ENCODE data around the gene TLE3. TPM values are rescaled to one million over a fixed set of nuclear protein-coding genes. Genes with fewer than 3 reads are reported as not detected.

The TLE3 gene
- total and polyA plus RNA-seq, 2 of the 4 experiments (the other 2 are of a cell fraction), result 6.5 to 16.3 TPM

DNA sequence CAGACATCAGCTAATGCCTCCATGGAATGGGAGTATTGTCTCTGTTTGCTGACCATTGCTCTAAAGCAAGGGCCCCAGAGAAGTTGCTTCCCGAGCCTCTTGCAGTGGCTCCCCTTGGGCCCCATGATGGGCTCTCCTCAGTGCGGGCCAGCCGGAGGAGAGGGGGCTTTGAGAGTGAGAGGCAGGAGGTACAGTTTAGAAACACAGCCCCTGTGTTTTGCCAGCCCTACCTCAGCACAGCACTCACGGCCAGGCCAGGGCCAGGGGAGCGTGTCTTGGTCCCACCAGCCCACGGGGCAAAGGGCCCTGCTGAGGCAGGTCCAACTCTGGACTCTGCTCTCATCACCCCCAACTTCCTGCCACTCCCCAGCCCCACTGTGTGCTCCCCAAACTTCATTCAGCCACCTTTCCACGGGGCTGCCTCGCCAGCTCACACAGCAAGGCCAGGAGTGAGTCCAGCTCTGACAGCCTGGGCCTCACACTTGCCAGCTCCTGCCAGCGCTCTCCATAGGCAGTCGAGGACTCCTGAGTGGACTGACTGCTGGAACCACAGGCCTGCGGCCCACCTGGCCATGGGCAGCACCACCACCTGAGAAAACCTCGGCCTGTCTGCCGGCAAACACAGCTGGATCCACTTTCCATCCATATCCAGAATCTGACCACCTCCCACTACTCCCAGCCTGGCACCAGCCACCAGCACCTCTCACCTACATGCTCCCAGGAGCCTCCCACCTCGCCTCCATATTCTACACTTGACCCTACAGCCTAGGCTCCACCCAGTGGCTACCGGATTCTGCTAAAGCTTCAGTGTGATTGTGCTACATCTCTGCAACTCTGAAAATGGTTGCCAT, 99.0 kb downstream of the TLE3 start:
- Histone ChIP-seq H3K4ac (ENCODE audit: low read depth, low read length) (no peak overlapping the region), H2BK120ac (ENCODE audit: low read depth, low read length) (no peak overlapping the region), H3K79me1 (ENCODE audit: low read depth in 1 of 2, low read length in 2 of 2) (no peaks in the 10 kb centered on the region), H3K27me3 (ENCODE audit: control insufficient read depth, insufficient read depth, low read length) (peaks cover 57% of the 10 kb centered on the region), H3K18ac (ENCODE audit: low read depth, low read length) (no peak overlapping the region), H4K5ac (ENCODE audit: low read depth, low read length) (no peak overlapping the region), H3K27ac (ENCODE audit: insufficient read depth, low read length) (no peak overlapping the region), H3K56ac (ENCODE audit: extremely low read depth, insufficient read depth, low read length) (no peak overlapping the region), H2AK9ac (replicated peaks; ENCODE audit: low read depth, low read length, poor library complexity) (no peak overlapping the region), H2BK5ac (ENCODE audit: low read depth, low read length, poor library complexity, severe bottlenecking) (no peak overlapping the region), H2AFZ (replicated peaks; ENCODE audit: low read length, poor library complexity) (no peak overlapping the region), H3K36me3 (ENCODE audit: control insufficient read depth, insufficient read depth, low read length) (no peaks in the 10 kb centered on the region), H4K20me1 (ENCODE audit: insufficient read depth, low read length) (no peaks in the 10 kb centered on the region), H3K23ac (ENCODE audit: low read depth, low read length) (no peak overlapping the region), H3K9me1 (ENCODE audit: insufficient read depth, low read length) (no peaks in the 10 kb centered on the region), H3K14ac (replicated peaks; ENCODE audit: low read depth, low read length) (no peak overlapping the region), H4K91ac (ENCODE audit: insufficient read depth, low read depth, low read length) (no peak overlapping the region), H3K9me3 (ENCODE audit: control insufficient read depth, insufficient read depth, low read length) (peaks cover 15% of the 10 kb centered on the region), H2AK5ac (ENCODE audit: low read depth, low read length) (no peak overlapping the region), H3K4me3 (ENCODE audit: insufficient read depth, low read depth, low read length) (no peak overlapping the region), H3K4me1 (ENCODE audit: control insufficient read depth, insufficient read depth, low read length) (no peaks in the 10 kb centered on the region), H3K9ac (ENCODE audit: low read depth, low read length) (no peak overlapping the region), H4K8ac (ENCODE audit: low read depth in 2 of 2, low read length in 2 of 2) (no peak overlapping the region), H2BK15ac (ENCODE audit: low read depth, low read length) (no peak overlapping the region), H3K4me2 (ENCODE audit: low read depth, low read length) (no peak overlapping the region), H2BK20ac (ENCODE audit: low read depth, low read length) (no peak overlapping the region)
- POLR2A ChIA-PET (ENCODE audit: unreplicated experiment), result no interaction called here
- dilution Hi-C loops (cut with HindIII; ENCODE audit: low sequenced_read_pairs, unreplicated experiment) (no loop called here), in situ Hi-C loops (cut with MboI; ENCODE audit: low sequenced_read_pairs) (no loop called here), intact Hi-C loops (cut with micrococcal nuclease) (no loop called here)
- BruUV-seq (replicated peaks), result no TSS peak
- TF ChIP-seq, protein P1, sequence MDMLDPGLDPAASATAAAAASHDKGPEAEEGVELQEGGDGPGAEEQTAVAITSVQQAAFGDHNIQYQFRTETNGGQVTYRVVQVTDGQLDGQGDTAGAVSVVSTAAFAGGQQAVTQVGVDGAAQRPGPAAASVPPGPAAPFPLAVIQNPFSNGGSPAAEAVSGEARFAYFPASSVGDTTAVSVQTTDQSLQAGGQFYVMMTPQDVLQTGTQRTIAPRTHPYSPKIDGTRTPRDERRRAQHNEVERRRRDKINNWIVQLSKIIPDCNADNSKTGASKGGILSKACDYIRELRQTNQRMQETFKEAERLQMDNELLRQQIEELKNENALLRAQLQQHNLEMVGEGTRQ (IDR thresholded peaks at IDR 0.05; ENCODE audit: low read depth, low read length), result no peak
- DNase-seq, result no peak
- CTCF ChIA-PET, result interaction anchor here (0.6 kb wide), 1 partner anchor 95 kb away, joined by 3 read pairs; no protein-coding TSS in a partner anchor
- no peak for ATAC-seq (ENCODE audit: low read depth)
- 46% methylated on average over 2 of the region's 15 CpGs; no CpG with 5 or more reads in 1 of the 2 experiments for WGBS, 2 experiments (ENCODE audit: extremely low coverage in 2 of 2, insufficient read length in 1 of 2)
